ENCODE measurements around the gene MKX. TPM values are rescaled to one million over a fixed set of nuclear protein-coding genes. Genes with fewer than 3 reads are reported as not detected.
A peak's percentile ranks its signal among the peaks of the same experiment; 100 is the strongest.

MKX gene
- total RNA-seq, 4 donors from 2014 or later: 2.3 to 39.5 (median 26.5) TPM

DNA sequence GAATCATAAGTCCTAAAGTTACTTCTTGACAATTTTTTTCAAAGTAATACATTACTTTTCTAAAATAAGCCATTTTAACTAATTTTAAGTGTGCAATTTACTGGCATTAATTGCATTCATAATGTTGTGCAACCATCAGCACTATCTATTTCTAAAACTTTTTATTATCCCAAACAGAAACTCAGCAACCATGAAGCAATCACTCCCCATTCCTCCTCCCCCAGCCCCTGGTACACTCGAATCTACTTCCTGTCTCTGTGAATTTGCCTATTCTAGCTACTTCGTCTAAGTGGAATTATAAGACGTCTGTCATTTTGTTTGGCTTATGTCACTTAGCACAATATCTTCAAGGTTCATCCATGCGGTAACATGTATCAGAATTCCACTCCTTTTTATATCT is 84.9 kb downstream of the MKX start:
- no peak overlapping the region for H3K4me3 ChIP-seq
- no peaks in the 10 kb centered on the region for H3K4me1 ChIP-seq
- WGBS, 2 donors (ENCODE audit: low coverage in 1 of 2): 60 to 71% methylated on average over 4 of the region's 4 CpGs
- H3K36me3 ChIP-seq: no peaks in the 10 kb centered on the region
- TF ChIP-seq POLR2AphosphoS5 (IDR thresholded peaks at IDR 0.05): no peak
- TF ChIP-seq, protein P1, sequence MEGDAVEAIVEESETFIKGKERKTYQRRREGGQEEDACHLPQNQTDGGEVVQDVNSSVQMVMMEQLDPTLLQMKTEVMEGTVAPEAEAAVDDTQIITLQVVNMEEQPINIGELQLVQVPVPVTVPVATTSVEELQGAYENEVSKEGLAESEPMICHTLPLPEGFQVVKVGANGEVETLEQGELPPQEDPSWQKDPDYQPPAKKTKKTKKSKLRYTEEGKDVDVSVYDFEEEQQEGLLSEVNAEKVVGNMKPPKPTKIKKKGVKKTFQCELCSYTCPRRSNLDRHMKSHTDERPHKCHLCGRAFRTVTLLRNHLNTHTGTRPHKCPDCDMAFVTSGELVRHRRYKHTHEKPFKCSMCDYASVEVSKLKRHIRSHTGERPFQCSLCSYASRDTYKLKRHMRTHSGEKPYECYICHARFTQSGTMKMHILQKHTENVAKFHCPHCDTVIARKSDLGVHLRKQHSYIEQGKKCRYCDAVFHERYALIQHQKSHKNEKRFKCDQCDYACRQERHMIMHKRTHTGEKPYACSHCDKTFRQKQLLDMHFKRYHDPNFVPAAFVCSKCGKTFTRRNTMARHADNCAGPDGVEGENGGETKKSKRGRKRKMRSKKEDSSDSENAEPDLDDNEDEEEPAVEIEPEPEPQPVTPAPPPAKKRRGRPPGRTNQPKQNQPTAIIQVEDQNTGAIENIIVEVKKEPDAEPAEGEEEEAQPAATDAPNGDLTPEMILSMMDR (IDR thresholded peaks at IDR 0.05): no peak
- no peak for TF ChIP-seq EP300 (IDR thresholded peaks at IDR 0.05)
- TF ChIP-seq POLR2A (IDR thresholded peaks at IDR 0.05): no peak
- no peak for ATAC-seq
- no peaks in the 10 kb centered on the region for H3K9me3 ChIP-seq
- no peak overlapping the region for H3K27ac ChIP-seq
- H3K27me3 ChIP-seq: no peaks in the 10 kb centered on the region

DNA sequence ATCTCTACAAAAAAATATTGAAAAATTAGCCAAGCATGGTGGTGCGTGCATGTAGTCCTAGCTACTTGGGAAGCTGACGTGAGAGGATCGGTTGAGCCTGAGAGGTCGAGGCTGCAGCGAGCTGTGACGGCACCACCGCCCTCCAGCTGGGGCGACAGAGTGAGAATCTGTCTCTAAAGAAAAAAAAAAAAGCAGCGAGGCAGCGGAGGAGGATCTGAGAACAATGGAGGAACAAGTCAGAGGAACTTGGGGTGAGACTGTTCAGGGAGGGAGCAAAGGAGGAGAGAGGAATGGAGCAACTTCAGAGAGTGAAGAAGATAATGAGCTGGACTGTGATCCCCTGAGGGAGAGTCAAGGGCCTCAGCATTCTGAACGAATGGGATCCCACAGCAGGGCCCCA is 85.4 kb downstream of the MKX start:
- 50 to 67% methylated on average over 3 to 6 of the region's 11 CpGs for WGBS, 2 donors (ENCODE audit: low coverage in 1 of 2)
- Histone ChIP-seq H3K9me3 (no peaks in the 10 kb centered on the region), H3K27me3 (no peaks in the 10 kb centered on the region), H3K36me3 (no peaks in the 10 kb centered on the region), H3K4me1 (no peaks in the 10 kb centered on the region), H3K4me3 (no peak overlapping the region), H3K27ac (no peak overlapping the region)
- TF ChIP-seq POLR2AphosphoS5 (IDR thresholded peaks at IDR 0.05) (no peak), POLR2A (IDR thresholded peaks at IDR 0.05) (no peak), EP300 (IDR thresholded peaks at IDR 0.05) (no peak)
- TF ChIP-seq, protein P1 (IDR thresholded peaks at IDR 0.05): no peak
- ATAC-seq: peak; percentile 13

DNA sequence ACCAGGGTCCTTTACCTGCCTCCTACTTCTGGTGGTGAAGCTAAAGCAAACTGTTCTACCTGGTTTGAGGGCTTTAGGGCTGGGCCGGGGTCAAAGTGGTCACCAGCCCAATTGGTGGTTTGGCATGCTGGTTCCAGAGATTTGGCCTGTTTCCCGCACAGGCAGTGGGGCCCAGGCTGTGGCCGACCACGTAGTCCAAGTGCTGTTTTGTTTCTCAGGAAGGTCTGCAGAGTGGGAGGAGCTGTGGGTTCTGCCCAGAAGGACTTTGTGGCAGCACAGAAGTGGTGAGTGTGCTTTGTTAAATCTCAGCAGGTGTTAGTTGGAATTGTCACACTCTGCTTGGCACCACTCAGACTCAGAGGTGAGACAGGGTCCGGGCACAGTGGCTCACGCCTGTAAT is 85.8 kb downstream of the MKX start:
- H3K4me1 ChIP-seq: no peaks in the 10 kb centered on the region
- TF ChIP-seq EP300 (IDR thresholded peaks at IDR 0.05): no peak
- TF ChIP-seq, protein P1 (IDR thresholded peaks at IDR 0.05): no peak
- no peak for TF ChIP-seq POLR2A (IDR thresholded peaks at IDR 0.05)
- no peak for TF ChIP-seq POLR2AphosphoS5 (IDR thresholded peaks at IDR 0.05)
- no peaks in the 10 kb centered on the region for H3K36me3 ChIP-seq
- H3K27ac ChIP-seq: no peak overlapping the region
- WGBS, 2 donors (ENCODE audit: low coverage in 1 of 2): no CpG with 5 or more reads among the region's 6 CpGs
- no peak overlapping the region for H3K4me3 ChIP-seq
- no peaks in the 10 kb centered on the region for H3K9me3 ChIP-seq
- no peaks in the 10 kb centered on the region for H3K27me3 ChIP-seq
- ATAC-seq: no peak

DNA sequence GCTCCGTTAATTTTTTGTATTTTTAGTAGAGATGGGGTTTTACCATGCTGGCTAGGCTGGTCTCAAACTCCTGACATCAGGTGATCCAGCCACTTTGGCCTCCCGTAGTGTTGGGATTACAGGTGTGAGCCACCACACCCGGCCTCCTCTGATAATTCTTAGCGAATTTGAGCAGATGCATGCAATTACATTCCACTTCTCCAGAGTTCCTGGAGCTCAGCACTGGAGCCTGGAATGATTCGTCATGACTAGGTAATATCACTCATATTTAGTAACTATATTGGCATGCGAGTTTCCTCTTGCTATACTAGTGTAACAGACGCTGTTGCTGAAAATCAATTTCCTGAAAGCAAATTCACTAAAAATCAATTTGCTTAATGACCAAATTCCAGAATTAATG is 86.8 kb downstream of the MKX start:
- no peak overlapping the region for H3K4me3 ChIP-seq
- H3K9me3 ChIP-seq: no peaks in the 10 kb centered on the region
- H3K4me1 ChIP-seq: no peaks in the 10 kb centered on the region
- TF ChIP-seq, protein P1 (IDR thresholded peaks at IDR 0.05): no peak
- TF ChIP-seq EP300 (IDR thresholded peaks at IDR 0.05) (no peak), POLR2A (IDR thresholded peaks at IDR 0.05) (no peak), POLR2AphosphoS5 (IDR thresholded peaks at IDR 0.05) (no peak)
- 88 to 90% methylated on average over 5 to 7 of the region's 7 CpGs for WGBS, 2 donors (ENCODE audit: low coverage in 1 of 2)
- H3K27ac ChIP-seq: no peak overlapping the region
- H3K36me3 ChIP-seq: no peaks in the 10 kb centered on the region
- ATAC-seq: no peak
- no peaks in the 10 kb centered on the region for H3K27me3 ChIP-seq

DNA sequence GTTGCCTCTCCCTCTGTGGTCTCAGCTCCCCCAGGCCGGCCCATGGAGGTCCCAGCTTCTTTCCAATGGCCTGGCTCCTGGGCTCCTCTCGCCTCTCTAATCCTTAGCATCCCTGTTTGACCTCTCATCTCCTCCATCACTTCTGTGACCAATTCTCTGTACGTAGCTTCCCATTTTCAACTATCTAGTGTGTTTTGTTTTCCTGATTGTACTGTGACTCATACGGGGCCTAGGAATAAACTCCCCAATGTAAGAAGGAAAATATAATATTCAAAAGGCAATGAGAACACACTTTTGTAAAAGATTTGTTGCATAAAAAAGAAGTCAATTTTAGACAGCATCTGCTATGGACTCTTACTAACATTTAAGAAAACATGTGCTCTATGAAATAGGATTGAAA is 90.3 kb downstream of the MKX start:
- 70 to 72% methylated on average over 3 of the region's 4 CpGs for WGBS, 2 donors (ENCODE audit: low coverage in 1 of 2)
- TF ChIP-seq POLR2A (IDR thresholded peaks at IDR 0.05) (no peak), POLR2AphosphoS5 (IDR thresholded peaks at IDR 0.05) (no peak), EP300 (IDR thresholded peaks at IDR 0.05) (no peak)
- TF ChIP-seq, protein P1 (IDR thresholded peaks at IDR 0.05): no peak
- H3K4me1 ChIP-seq: no peaks in the 10 kb centered on the region

More for the DNA sequence above, 90.3 kb downstream of the MKX start:
- no peaks in the 10 kb centered on the region for H3K9me3 ChIP-seq
- no peaks in the 10 kb centered on the region for H3K36me3 ChIP-seq
- H3K27me3 ChIP-seq: no peaks in the 10 kb centered on the region
- H3K27ac ChIP-seq: no peak overlapping the region
- ATAC-seq: no peak
- H3K4me3 ChIP-seq: no peak overlapping the region
